Measurements from ENCODE around the gene MINDY1.

MINDY1 gene, protein sequence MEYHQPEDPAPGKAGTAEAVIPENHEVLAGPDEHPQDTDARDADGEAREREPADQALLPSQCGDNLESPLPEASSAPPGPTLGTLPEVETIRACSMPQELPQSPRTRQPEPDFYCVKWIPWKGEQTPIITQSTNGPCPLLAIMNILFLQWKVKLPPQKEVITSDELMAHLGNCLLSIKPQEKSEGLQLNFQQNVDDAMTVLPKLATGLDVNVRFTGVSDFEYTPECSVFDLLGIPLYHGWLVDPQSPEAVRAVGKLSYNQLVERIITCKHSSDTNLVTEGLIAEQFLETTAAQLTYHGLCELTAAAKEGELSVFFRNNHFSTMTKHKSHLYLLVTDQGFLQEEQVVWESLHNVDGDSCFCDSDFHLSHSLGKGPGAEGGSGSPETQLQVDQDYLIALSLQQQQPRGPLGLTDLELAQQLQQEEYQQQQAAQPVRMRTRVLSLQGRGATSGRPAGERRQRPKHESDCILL

DNA sequence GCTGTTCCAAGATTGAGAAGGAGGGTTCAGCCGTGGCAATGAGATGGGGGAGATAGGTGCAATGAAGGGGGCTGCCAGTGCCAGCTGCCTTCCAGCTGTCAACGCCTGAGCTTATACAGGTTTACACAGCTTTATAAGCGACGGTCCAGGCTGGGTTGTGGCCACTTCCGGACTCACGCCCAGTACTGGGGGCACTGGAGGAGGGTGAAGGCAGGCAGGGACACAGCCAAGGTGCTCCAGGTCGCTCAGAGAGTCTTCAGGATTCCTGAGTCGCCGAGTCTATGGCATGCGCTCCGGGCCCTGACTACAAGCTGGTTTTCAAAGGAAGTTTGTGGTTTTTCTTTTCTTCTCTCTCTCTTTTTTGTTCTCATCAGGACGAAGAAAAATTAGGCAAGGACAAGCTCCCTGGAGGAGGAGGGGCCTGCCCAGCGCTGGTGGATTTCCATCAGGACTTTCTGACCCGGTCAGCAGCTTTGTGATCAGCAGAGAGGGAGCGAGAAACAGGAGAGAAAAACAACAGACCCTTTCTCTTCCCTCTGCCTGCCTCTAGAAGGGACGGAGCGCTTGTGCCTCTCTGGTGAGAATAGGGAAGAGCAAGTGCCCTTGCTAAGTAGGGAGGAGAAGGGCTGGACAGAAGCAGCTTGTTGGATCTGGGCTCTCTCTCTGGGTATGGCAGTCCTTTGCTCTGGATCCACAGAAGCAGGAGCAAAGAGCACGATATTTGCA is at the start of gene MINDY1:
Gene MINDY1 (minus strand): TSS at position 576 of the 726 bp plus-strand sequence. CDS start 4,285 bp downstream, outside the sequence.
- peak; percentile 73 for DNase-seq

GRCh38 chr1:151056149-151056548 is 49.4 kb upstream of the MINDY1 start:
- DNase-seq: no peak

GRCh38 chr1:151055581-151055980 is 48.9 kb upstream of the MINDY1 start:
- DNase-seq: no peak

GRCh38 chr1:151054971-151055547 is 48.4 kb upstream of the MINDY1 start:
- DNase-seq: no peak

DNA sequence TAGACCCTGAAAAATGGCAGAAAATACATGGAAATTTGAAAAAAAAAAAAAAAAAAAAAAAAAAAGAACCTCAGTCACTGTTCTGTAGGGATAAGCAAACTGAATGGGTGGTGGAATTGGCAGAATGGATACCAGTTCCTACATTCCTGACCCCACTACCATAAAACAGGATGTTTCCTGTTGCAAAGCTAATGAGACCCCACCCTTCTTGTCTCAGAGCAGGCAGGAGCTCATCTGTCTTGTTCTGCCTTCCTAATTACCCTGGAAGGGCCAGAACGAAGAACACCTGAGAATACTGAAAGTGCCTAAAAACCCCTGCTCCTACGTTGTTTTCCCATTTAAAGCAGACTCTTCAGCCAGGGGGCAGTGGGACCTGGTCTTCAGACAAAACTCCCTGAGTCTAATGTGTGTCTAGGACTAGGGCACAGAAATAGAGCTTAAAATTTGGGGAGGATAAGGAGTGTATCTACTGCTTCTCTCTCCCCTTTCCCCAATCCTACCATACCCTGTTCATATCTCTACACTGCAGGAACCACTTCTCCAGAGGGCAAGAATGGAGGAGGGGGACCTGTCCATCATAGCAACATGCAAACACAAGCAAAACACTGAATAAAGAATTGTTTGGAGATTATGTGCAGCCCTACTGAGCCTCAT is 44.8 kb upstream of the MINDY1 start:
- DNase-seq: no peak

GRCh38 chr1:151050051-151050688 is 43.5 kb upstream of the MINDY1 start:
- no peak for DNase-seq

DNA sequence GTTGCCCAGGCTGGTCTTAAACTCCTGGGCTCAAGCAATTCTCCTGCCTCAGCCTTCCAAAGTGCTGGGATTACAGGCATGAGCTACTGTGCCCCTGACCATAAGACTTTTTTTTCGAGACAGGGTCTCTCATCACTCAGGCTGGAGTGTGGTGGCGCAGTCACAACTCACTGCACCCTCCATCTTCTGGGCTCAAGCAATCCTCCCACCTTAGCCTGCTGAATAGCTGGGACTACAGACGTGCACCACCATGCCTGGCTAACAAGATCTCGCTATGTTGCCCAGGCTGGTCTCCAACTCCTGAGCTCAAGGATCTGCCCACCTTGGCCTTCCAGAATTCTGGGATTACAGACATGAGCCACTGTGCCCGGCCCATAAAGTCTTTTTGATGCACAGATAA is 42.8 kb upstream of the MINDY1 start:
- DNase-seq: no peak

DNA sequence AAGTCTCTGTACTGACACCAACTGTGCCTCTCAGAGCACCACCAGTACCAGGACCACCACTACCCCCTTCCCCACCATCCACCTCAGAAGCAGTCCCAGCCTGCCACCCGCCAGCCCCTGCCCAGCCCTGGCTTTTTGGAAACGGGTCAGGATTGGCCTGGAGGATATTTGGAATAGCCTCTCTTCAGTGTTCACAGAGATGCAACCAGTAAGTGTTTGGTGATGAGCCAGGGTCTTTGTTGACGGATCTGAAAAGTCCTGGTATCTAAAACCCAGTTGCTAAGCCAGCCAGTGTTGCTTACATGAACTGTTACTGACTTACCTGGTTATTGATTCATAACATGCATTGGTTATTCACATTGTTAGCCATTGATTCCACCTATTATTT is 41.9 kb upstream of the MINDY1 start:
- DNase-seq: no peak

- DNase-seq: peak; percentile 24
These were observed 41.4 kb upstream of the MINDY1 start for GRCh38 chr1:151047925-151048644.

DNA sequence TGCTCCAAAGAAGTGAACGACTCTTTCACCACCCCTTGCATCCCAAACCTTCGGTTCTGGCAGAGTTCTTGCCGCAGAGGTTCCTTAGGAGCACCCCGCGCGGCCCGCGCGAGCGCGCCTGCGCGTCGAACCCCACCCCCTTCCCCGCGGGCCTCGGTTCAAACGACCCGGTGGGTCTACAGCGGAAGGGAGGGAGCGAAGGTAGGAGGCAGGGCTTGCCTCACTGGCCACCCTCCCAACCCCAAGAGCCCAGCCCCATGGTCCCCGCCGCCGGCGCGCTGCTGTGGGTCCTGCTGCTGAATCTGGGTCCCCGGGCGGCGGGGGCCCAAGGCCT is 40.9 kb upstream of the MINDY1 start, which contains the start of gene C1orf56:
Gene C1orf56 (plus strand): TSS at position 161 of the 334 bp plus-strand sequence. CDS start 97 bp downstream, at position 258.
- peak; percentile 32 for DNase-seq

DNA sequence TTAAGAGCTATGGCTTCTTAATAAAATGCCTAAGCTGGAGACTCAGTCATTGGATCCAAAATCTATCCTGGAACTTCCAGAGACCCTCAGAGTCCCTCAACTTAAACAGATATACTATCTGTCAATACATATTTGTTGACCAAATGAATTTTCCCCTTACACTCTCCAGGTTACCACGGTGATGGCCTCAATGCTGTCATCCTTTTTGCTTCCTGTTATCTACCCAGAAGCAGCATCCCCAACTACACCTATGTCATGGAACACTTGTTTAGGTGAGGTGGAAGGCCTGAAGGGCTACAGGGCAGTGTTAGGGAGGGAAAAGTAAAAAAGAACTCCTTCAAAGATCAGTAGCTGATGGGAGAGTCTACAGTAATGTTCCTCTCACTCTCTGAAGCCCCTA is 36.5 kb upstream of the MINDY1 start:
- DNase-seq: no peak

DNA sequence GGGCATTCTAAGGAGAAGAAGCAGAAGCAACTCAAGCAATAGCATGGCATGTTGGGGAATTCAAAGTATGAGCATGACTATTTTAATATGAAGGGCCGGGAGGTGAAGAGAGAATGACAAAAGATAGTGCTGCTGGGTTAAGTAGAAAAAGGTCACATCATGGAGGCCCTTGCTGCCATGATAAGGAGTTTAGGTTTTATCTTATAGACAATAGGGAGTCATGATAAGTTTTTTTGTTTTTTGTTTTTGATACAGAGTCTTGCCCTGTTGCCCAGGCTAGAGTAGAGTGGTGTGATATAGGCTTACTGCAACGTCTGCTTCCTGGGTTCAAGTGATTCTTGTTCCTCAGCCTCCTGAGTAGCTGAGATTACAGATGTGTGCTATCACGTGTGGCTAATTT is 32.8 kb upstream of the MINDY1 start:
- DNase-seq: no peak

DNA sequence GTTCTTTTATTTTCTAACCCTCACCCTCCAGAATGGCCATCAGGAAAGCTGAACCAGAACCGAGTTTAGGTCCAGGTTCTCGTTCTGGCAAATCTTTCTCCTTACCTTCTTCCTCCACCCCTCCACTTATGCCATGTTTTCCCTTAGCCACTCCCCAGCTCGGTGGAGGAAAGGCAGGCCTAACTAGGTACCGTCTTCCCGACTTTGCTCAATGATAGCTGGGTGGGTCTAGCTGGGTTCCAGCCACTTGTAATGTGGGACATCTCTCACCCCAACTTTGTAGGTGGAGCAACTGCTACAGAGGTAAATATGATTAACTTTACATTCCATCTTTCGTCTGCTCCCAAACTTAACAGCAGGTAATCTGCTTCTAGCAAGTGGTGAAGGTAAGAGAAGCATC is 30.3 kb upstream of the MINDY1 start:
- DNase-seq: no peak

GRCh38 chr1:151036356-151036755 is 29.7 kb upstream of the MINDY1 start, which contains the start of gene BNIPL:
BNIPL (plus strand) TSS chr1:151036586; CDS start chr1:151036726, 140 bp downstream.
- DNase-seq: no peak

DNA sequence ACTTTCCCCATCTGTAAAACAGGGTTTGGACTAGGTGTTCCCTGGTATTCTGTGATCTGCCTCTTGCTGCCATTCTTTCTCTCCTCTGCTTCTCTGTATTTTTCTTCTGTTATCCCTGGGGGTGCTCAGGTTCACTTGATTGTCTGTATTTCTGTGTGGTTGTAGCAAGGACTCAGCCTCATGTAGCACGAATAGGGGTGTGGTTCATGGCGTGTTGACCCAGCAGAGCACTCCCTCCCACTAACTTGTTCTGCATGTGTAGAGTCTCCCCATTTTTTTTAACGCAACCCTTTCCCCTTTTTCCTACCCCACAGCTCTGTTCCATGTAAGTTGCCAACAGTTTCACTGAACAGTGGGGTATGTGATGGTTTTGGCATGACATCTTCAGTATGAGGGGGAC is 28.5 kb upstream of the MINDY1 start:
- DNase-seq: no peak

DNA sequence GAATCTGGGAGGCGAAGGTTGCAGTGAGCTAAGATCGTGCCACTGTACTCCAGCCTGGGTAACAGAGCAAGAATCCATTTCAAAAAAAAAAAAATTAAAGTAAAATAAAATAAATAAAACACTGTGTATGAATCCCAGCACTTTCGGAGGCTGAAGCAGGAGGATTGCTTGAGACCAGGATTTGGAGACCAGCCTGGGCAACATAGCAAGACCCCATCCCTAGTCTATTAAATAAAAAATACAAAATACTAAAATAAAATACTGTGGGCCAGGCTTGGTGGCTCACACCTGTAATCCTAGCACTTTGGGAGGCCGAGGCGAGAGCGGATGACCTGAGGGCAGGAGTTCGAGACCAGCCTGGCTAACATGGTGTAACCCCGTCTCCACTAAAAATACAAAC is 25.5 kb upstream of the MINDY1 start:
- no peak for DNase-seq

GRCh38 chr1:151026460-151026859 is 19.8 kb upstream of the MINDY1 start:
- no peak for DNase-seq

- DNase-seq: peak; percentile 23
These were observed 17.9 kb upstream of the MINDY1 start for GRCh38 chr1:151024540-151025146.

- no peak for DNase-seq
These were observed 6.8 kb upstream of the MINDY1 start for GRCh38 chr1:151013518-151013917.

- no peak for DNase-seq
These were observed 6.2 kb upstream of the MINDY1 start for GRCh38 chr1:151012684-151013471.
